K562 (cell line): ENCODE data around the gene RETREG2. TPM values are rescaled to one million over a fixed set of nuclear protein-coding genes. Genes with fewer than 3 reads are reported as not detected.

Source experiments
- ATAC-seq: fragments of 200-7000 bp; cut with Tn5 transposase; 3 replicates; pipeline ENCODE4 v1.9.1; 2020; ENCODE audit warnings: moderate library complexity
- BruUV-seq: library from RNA; stranded (reverse); fragments of 400-500 nt; replicated peaks from 2 replicates; lab custom pipeline; 2021; lab: Mats Ljungman, UMichigan
- CTCF ChIA-PET: fragments of 300-600 bp; formaldehyde crosslinking; extraction: SDS; loops from one replicate; lab custom pipeline; 2021; ENCODE audit warnings: low intra/inter-chr PET ratio; lab: Yijun Ruan, JAX
- POLR2A ChIA-PET: fragments of 300-600, 350-650 bp; sonication (Branson Sonifier 250); formaldehyde crosslinking; extraction: SDS; loops from one replicate; lab custom pipeline; 2021; ENCODE audit warnings: antibody characterized with exemption, inconsistent platforms; lab: Yijun Ruan, JAX
- DNase-seq, 4 experiments: peaks; one replicate each; pipeline versions ENCODE4 v3.0.0 to v3.0.0-alpha.2; 2011 to 2018; ENCODE audit warnings: low spot score in 3 of 4, mixed read lengths in 3 of 4; ENCODE audit errors: extremely low read depth in 1 of 4
- FAIRE-seq: peaks from 2 replicates; lab custom pipeline; 2011; peaks lifted over from hg19 to GRCh38; lab: Jason Lieb, UNC
- H2AFZ ChIP-seq: 2 replicates; pipeline ENCODE4 v1.6.0; 2011; ENCODE audit warnings: low read depth, low read length, control low read depth, inconsistent platforms
- H3K27ac ChIP-seq: fragments of 200-600 bp; 3 replicates; pipeline ENCODE4 v1.8.0; 2011; ENCODE audit warnings: low read depth, mild to moderate bottlenecking, control low read depth, inconsistent platforms, low read length, moderate library complexity, mixed read lengths; ENCODE audit errors: extremely low read depth
- H3K27me3 ChIP-seq, 2 experiments: fragments of 300-600 bp in 1 of 2; 2 replicates in 1 of 2; 3 replicates in 1 of 2; pipeline versions ENCODE4 v1.6.0 to v1.8.0; 2011; ENCODE audit warnings: inconsistent platforms in 2 of 2, low read length in 2 of 2, mild to moderate bottlenecking in 1 of 2, mixed read lengths in 1 of 2, moderate library complexity in 1 of 2; ENCODE audit not compliant: control insufficient read depth in 2 of 2, insufficient read depth in 2 of 2
- H3K36me3 ChIP-seq: fragments of 300-600 bp; 3 replicates; pipeline ENCODE4 v1.8.0; 2011; ENCODE audit warnings: mild to moderate bottlenecking, low read length, inconsistent platforms; ENCODE audit not compliant: control insufficient read depth, insufficient read depth
- H3K4me1 ChIP-seq, 2 experiments: fragments of 200-600 bp in 1 of 2; replicated peaks in 1 of 2; 2 replicates in 1 of 2; 3 replicates in 1 of 2; pipeline versions ENCODE4 v1.5.1 to v1.8.0; 2011; ENCODE audit warnings: inconsistent platforms in 2 of 2, low read length in 2 of 2, mild to moderate bottlenecking in 1 of 2, mixed read lengths in 1 of 2, moderate library complexity in 1 of 2; ENCODE audit not compliant: control insufficient read depth in 2 of 2, insufficient read depth in 2 of 2
- H3K4me2 ChIP-seq: 2 replicates; pipeline ENCODE4 v1.6.1; 2011; ENCODE audit warnings: low read length, control low read depth, inconsistent platforms, mixed read lengths; ENCODE audit not compliant: insufficient read depth
- H3K4me3 ChIP-seq: fragments of 200-600 bp; sonication (generic), shearing (Covaris generic); 2 replicates; pipeline ENCODE4 v1.5.1; 2016; ENCODE audit warnings: control low read depth, inconsistent platforms
- H3K79me2 ChIP-seq: fragments of 200-600 bp; 3 replicates; pipeline ENCODE4 v1.8.0; 2011; ENCODE audit warnings: low read length, inconsistent platforms; ENCODE audit not compliant: control insufficient read depth, insufficient read depth
- H3K9ac ChIP-seq, 2 experiments: 2 replicates each; pipeline versions ENCODE4 v1.6.0 to v1.6.1; 2011; ENCODE audit warnings: low read depth in 2 of 2, low read length in 2 of 2, control low read depth in 1 of 2, inconsistent platforms in 1 of 2, mild to moderate bottlenecking in 1 of 2, mixed read lengths in 1 of 2; ENCODE audit not compliant: insufficient read depth in 1 of 2
- H3K9me1 ChIP-seq: one replicate; pipeline ENCODE4 v1.6.0; 2011; ENCODE audit warnings: inconsistent platforms, mild to moderate bottlenecking, low read length, moderate library complexity; ENCODE audit not compliant: control insufficient read depth, insufficient read depth
- H3K9me3 ChIP-seq: replicated peaks from 2 replicates; pipeline ENCODE4 v1.5.1; 2011; ENCODE audit warnings: low read depth, low read length, inconsistent platforms; ENCODE audit not compliant: control insufficient read depth, insufficient read depth
- H4K20me1 ChIP-seq: replicated peaks from 2 replicates; pipeline ENCODE4 v1.6.1; 2011; ENCODE audit warnings: low read length, inconsistent platforms, mixed read lengths; ENCODE audit not compliant: control insufficient read depth, insufficient read depth
- BDP1 ChIP-seq: IDR thresholded peaks from 3 replicates; pipeline ENCODE4 v1.6.1; 2011; ENCODE audit not compliant: insufficient read length, insufficient read depth
- CTBP1 ChIP-seq: fragments of 450-650 bp; IDR thresholded peaks from 2 replicates; pipeline ENCODE4 v1.6.1; 2016; ENCODE audit warnings: borderline replicate concordance
- GATAD2B ChIP-seq: fragments of 450-650 bp; IDR thresholded peaks from 2 replicates; pipeline ENCODE4 v1.6.1; 2017; ENCODE audit warnings: mild to moderate bottlenecking, borderline replicate concordance
- HLTF ChIP-seq: fragments of 450-650 bp; IDR thresholded peaks from 2 replicates; pipeline ENCODE4 v1.6.1; 2016
- MCM5 ChIP-seq: fragments of 450-650 bp; IDR thresholded peaks from 2 replicates; pipeline ENCODE4 v1.6.1; 2016; ENCODE audit warnings: low read depth
- MTA3 ChIP-seq: fragments of 450-650 bp; formaldehyde crosslinking; IDR thresholded peaks from 2 replicates; pipeline ENCODE4 v1.6.1; 2017; ENCODE audit warnings: mild to moderate bottlenecking, borderline replicate concordance
- TAF9B ChIP-seq: fragments of 450-650 bp; IDR thresholded peaks from 2 replicates; pipeline ENCODE4 v1.6.1; 2018; ENCODE audit warnings: mild to moderate bottlenecking; ENCODE audit not compliant: partially characterized antibody
- ZNF253 ChIP-seq: fragments of 250-450 bp; sonication (Bioruptor Pico); conservative IDR thresholded peaks from 2 replicates; pipeline ENCODE4 v1.6.1; 2021; ENCODE audit warnings: mild to moderate bottlenecking
- WGBS: fragments of 100-300 bp; shearing (Covaris generic); methylation state at CpG from one replicate; pipeline ENCODE4 v1.1.6; 2016; ENCODE audit warnings: low coverage, mixed read lengths; ENCODE audit not compliant: insufficient coverage; ENCODE audit errors: missing lambda C conversion rate; 5-methylcytosine and 5-hydroxymethylcytosine counted together
- in situ Hi-C: fragments of 300-500 bp; cut with MboI; formaldehyde crosslinking; loops from 4 replicates; pipeline ENCODE4 v1.15.0; 2018; ENCODE audit warnings: inconsistent platforms, mixed read lengths
- intact Hi-C: fragments of 100-400 bp; cut with micrococcal nuclease; formaldehyde crosslinking; loops from 2 replicates; pipeline ENCODE4 v1.14.2; 2022
- polyA plus RNA-seq, 8 experiments: library from polyadenylated mRNA; depleted of rRNA in 4 of 8; stranded (reverse) in 5 of 8; unstranded in 3 of 8; fragments of >200 nt; fragmentation: Nextera tagmentation in 2 of 8; fragmentation: Illumina TruSeq in 1 of 8; extraction: Ambion mirVana in 2 of 8; extraction: Trizol in 1 of 8; gene quantifications; 2 replicates each; pipeline versions ENCODE4 v1.2.1 to v1.2.3, GENCODE V29; 2011 to 2014; ENCODE audit warnings: inconsistent platforms in 1 of 8, missing spikeins in 1 of 8
- total RNA-seq, 7 experiments: library from RNA; depleted of rRNA in 6 of 7; stranded (reverse); fragments of >200 nt in 6 of 7; fragmentation: Illumina TruSeq in 2 of 7; extraction: Trizol in 2 of 7; gene quantifications; 2 replicates each; pipeline versions ENCODE4 v1.2.1 to v1.2.3, GENCODE V29; 2011 to 2021; ENCODE audit warnings: low replicate concordance in 1 of 7
- TF ChIP-seq, protein P1 (sequence below): fragments of 250-450 bp; sonication (Bioruptor Pico); IDR thresholded peaks from 2 replicates; pipeline ENCODE4 v1.5.0; 2020; ENCODE audit warnings: mild to moderate bottlenecking
- TF ChIP-seq, protein P2 (sequence below): fragments of 450-650 bp; conservative IDR thresholded peaks from 2 replicates; pipeline ENCODE4 v1.6.1; 2016; ENCODE audit warnings: missing genetic modification characterization, low read depth, mild to moderate bottlenecking, control low read depth, missing compliant biosample characterization
- TF ChIP-seq, protein P3 (sequence below): fragments of 250-450 bp; sonication (Bioruptor Pico); IDR thresholded peaks from 2 replicates; pipeline ENCODE4 v1.4.0; 2020; ENCODE audit warnings: borderline replicate concordance
- TF ChIP-seq, protein P4 (sequence below): fragments of 250-450 bp; sonication (Bioruptor Pico); IDR thresholded peaks from 2 replicates; pipeline ENCODE4 v1.5.0; 2020; ENCODE audit warnings: mild to moderate bottlenecking, borderline replicate concordance
- TF ChIP-seq, protein P5 (sequence below): sonication (generic); formaldehyde crosslinking; IDR thresholded peaks from 2 replicates; pipeline ENCODE4 v1.8.1; 2023; ENCODE audit warnings: mild to moderate bottlenecking, missing genetic modification reagents

The RETREG2 gene
- total and polyA plus RNA-seq, 9 of the 15 experiments (the other 6 are each of a cell fraction or from before 2014, with no cell fraction given) = 4.9 to 40.1 (median 19.2) TPM

DNA sequence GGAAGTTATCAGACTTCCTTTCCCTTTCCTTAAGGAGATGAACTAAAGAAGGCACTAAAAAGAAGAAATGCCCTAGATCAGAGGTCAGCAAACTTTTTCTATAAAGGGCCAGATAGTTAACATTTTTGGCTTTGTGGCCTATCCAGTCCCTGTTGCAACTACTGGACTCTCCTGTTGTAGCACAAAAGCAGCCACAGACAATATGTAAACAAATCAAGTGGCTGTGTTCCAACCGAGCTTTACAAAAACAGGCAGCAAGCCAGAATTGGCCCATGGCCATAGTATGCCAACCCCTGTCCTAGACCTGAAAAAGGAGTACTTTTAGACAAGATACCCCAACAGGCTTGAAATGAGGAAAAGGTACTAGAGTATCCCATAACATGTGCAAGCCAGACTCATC lies 28.4 kb upstream of the RETREG2 start:
- Histone ChIP-seq H3K36me3 (peaks cover 15% of the 10 kb centered on the region; the same call in 2 of the 3 replicates), H2AFZ (no peak overlapping the region), H3K4me1 (no peaks in the 10 kb centered on the region), H3K27ac (no peak overlapping the region), H3K4me3 (no peak overlapping the region), H3K9me1 (no peaks in the 10 kb centered on the region), H3K79me2 (no peaks in the 10 kb centered on the region), H3K27me3 (no peaks in the 10 kb centered on the region), H3K9ac (no peak overlapping the region), H3K4me2 (no peak overlapping the region), H4K20me1 (no peaks in the 10 kb centered on the region), H3K9me3 (no peaks in the 10 kb centered on the region)
- CTCF ChIA-PET = no interaction called here
- ATAC-seq (no peak), FAIRE-seq (no peak), DNase-seq (no peak)
- POLR2A ChIA-PET = no interaction called here
- no TSS peak for BruUV-seq
- in situ Hi-C loops = loop anchor here (5.0 to 10.0 kb wide), 2 partner anchors 37 to 125 kb away; no protein-coding TSS in a partner anchor
- intact Hi-C loops = loop anchor here (10.0 kb wide), 1 partner anchor 295 kb away; the partner anchor contains the start of gene WNT6
- 9% methylated on average over 1 of the region's 1 CpG for WGBS
- no peak for TF ChIP-seq BDP1
- no peak for TF ChIP-seq MCM5
- no peak for TF ChIP-seq GATAD2B
- TF ChIP-seq, protein P1, sequence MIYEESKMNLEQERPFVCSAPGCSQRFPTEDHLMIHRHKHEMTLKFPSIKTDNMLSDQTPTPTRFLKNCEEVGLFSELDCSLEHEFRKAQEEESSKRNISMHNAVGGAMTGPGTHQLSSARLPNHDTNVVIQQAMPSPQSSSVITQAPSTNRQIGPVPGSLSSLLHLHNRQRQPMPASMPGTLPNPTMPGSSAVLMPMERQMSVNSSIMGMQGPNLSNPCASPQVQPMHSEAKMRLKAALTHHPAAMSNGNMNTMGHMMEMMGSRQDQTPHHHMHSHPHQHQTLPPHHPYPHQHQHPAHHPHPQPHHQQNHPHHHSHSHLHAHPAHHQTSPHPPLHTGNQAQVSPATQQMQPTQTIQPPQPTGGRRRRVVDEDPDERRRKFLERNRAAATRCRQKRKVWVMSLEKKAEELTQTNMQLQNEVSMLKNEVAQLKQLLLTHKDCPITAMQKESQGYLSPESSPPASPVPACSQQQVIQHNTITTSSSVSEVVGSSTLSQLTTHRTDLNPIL = no peak
- TF ChIP-seq CTBP1 = no peak
- TF ChIP-seq ZNF253 (CRISPR knock-in tag) = no peak
- no peak for TF ChIP-seq TAF9B
- TF ChIP-seq, protein P2, sequence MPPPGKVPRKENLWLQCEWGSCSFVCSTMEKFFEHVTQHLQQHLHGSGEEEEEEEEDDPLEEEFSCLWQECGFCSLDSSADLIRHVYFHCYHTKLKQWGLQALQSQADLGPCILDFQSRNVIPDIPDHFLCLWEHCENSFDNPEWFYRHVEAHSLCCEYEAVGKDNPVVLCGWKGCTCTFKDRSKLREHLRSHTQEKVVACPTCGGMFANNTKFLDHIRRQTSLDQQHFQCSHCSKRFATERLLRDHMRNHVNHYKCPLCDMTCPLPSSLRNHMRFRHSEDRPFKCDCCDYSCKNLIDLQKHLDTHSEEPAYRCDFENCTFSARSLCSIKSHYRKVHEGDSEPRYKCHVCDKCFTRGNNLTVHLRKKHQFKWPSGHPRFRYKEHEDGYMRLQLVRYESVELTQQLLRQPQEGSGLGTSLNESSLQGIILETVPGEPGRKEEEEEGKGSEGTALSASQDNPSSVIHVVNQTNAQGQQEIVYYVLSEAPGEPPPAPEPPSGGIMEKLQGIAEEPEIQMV (tag) = no peak
- TF ChIP-seq, protein P3, sequence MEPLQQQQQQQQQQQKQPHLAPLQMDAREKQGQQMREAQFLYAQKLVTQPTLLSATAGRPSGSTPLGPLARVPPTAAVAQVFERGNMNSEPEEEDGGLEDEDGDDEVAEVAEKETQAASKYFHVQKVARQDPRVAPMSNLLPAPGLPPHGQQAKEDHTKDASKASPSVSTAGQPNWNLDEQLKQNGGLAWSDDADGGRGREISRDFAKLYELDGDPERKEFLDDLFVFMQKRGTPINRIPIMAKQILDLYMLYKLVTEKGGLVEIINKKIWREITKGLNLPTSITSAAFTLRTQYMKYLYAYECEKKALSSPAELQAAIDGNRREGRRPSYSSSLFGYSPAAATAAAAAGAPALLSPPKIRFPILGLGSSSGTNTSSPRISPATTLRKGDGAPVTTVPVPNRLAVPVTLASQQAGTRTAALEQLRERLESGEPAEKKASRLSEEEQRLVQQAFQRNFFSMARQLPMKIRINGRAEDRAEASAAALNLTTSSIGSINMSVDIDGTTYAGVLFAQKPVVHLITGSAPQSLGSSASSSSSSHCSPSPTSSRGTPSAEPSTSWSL (CRISPR knock-in tag) = no peak
- no peak for TF ChIP-seq HLTF
- TF ChIP-seq, protein P4, sequence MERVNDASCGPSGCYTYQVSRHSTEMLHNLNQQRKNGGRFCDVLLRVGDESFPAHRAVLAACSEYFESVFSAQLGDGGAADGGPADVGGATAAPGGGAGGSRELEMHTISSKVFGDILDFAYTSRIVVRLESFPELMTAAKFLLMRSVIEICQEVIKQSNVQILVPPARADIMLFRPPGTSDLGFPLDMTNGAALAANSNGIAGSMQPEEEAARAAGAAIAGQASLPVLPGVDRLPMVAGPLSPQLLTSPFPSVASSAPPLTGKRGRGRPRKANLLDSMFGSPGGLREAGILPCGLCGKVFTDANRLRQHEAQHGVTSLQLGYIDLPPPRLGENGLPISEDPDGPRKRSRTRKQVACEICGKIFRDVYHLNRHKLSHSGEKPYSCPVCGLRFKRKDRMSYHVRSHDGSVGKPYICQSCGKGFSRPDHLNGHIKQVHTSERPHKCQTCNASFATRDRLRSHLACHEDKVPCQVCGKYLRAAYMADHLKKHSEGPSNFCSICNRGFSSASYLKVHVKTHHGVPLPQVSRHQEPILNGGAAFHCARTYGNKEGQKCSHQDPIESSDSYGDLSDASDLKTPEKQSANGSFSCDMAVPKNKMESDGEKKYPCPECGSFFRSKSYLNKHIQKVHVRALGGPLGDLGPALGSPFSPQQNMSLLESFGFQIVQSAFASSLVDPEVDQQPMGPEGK = no peak
- TF ChIP-seq, protein P5, sequence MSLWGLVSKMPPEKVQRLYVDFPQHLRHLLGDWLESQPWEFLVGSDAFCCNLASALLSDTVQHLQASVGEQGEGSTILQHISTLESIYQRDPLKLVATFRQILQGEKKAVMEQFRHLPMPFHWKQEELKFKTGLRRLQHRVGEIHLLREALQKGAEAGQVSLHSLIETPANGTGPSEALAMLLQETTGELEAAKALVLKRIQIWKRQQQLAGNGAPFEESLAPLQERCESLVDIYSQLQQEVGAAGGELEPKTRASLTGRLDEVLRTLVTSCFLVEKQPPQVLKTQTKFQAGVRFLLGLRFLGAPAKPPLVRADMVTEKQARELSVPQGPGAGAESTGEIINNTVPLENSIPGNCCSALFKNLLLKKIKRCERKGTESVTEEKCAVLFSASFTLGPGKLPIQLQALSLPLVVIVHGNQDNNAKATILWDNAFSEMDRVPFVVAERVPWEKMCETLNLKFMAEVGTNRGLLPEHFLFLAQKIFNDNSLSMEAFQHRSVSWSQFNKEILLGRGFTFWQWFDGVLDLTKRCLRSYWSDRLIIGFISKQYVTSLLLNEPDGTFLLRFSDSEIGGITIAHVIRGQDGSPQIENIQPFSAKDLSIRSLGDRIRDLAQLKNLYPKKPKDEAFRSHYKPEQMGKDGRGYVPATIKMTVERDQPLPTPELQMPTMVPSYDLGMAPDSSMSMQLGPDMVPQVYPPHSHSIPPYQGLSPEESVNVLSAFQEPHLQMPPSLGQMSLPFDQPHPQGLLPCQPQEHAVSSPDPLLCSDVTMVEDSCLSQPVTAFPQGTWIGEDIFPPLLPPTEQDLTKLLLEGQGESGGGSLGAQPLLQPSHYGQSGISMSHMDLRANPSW = no peak
- no peak for TF ChIP-seq MTA3
